GM21528 (cell line): ENCODE results near the gene CHRDL1.
"Not testable (repeated sequence)": the region's sequence is repeated elsewhere in the genome, so short reads cannot be mapped to it uniquely, and the experiment has no call there.

Experiments used
- ATAC-seq: cut with Tn5 transposase; IDR thresholded peaks from one replicate; pipeline ENCODE4 v1.9.1; 2021; ENCODE audit warnings: mild to moderate bottlenecking, moderate library complexity; ENCODE audit not compliant: unreplicated experiment, low FRiP score

Gene CHRDL1

GRCh38 chrX:110795645-110796406, at the start of gene CHRDL1:
Gene CHRDL1, minus strand, starts transcription at chrX:110795817. Its CDS starts 3,636 bp downstream, at chrX:110792181.
- no peak for ATAC-seq

GRCh38 chrX:110836982-110837381, 41.4 kb upstream of the CHRDL1 start:
- no peak for ATAC-seq

GRCh38 chrX:110836451-110836850, 40.8 kb upstream of the CHRDL1 start:
- ATAC-seq = no peak

GRCh38 chrX:110836001-110836400, 40.4 kb upstream of the CHRDL1 start:
- no peak for ATAC-seq

GRCh38 chrX:110825972-110826371, 30.4 kb upstream of the CHRDL1 start:
- no peak for ATAC-seq

GRCh38 chrX:110816543-110816942, 20.9 kb upstream of the CHRDL1 start:
- not testable (repeated sequence) for ATAC-seq

- ATAC-seq = no peak
Observed at GRCh38 chrX:110806145-110806544, 10.5 kb upstream of the CHRDL1 start.

- ATAC-seq = no peak
Observed at GRCh38 chrX:110805303-110805702, 9.7 kb upstream of the CHRDL1 start.

GRCh38 chrX:110804446-110804845, 8.8 kb upstream of the CHRDL1 start:
- ATAC-seq = no peak

GRCh38 chrX:110803506-110803905, 7.9 kb upstream of the CHRDL1 start:
- ATAC-seq = no peak

- no peak for ATAC-seq
Observed at GRCh38 chrX:110796407-110796697, 735 bp upstream of the CHRDL1 start.

GRCh38 chrX:110794601-110795000, 1.0 kb downstream of the CHRDL1 start:
- ATAC-seq = no peak

- no peak for ATAC-seq
Observed at GRCh38 chrX:110791071-110791470, 4.5 kb downstream of the CHRDL1 start.

- no peak for ATAC-seq
Observed at GRCh38 chrX:110786486-110786885, 9.1 kb downstream of the CHRDL1 start.

GRCh38 chrX:110759785-110760184, 35.8 kb downstream of the CHRDL1 start:
- ATAC-seq = no peak

GRCh38 chrX:110758781-110759422, 36.7 kb downstream of the CHRDL1 start:
- no peak for ATAC-seq

- no peak for ATAC-seq
Observed at GRCh38 chrX:110755611-110756010, 40.0 kb downstream of the CHRDL1 start.

GRCh38 chrX:110755061-110755460, 40.6 kb downstream of the CHRDL1 start:
- no peak for ATAC-seq

GRCh38 chrX:110750526-110751189, 45.0 kb downstream of the CHRDL1 start:
- ATAC-seq = no peak

- ATAC-seq = no peak
Observed at GRCh38 chrX:110748256-110748806, 47.3 kb downstream of the CHRDL1 start.

GRCh38 chrX:110746014-110746413, 49.6 kb downstream of the CHRDL1 start:
- ATAC-seq = no peak
